Midbrain (tissue), 1 donor: Measurements from ENCODE around the gene SLC28A1.
"Not testable (repeated sequence)": the region's sequence is repeated elsewhere in the genome, so short reads cannot be mapped to it uniquely, and the experiment has no call there.

Experiments
- DNase-seq: peaks from one replicate; lab custom pipeline; 2025; lab: John Stamatoyannopoulos, UW

SLC28A1 gene

GRCh38 chr15:84909782-84910181, 25.3 kb downstream of the SLC28A1 start:
- no peak for DNase-seq

GRCh38 chr15:84910928-84911623, 26.6 kb downstream of the SLC28A1 start:
- DNase-seq: no peak

- DNase-seq: peak; percentile 23
Measured at GRCh38 chr15:84911879-84912660, 27.6 kb downstream of the SLC28A1 start.

GRCh38 chr15:84913360-84913723, 28.9 kb downstream of the SLC28A1 start:
- no peak for DNase-seq

- DNase-seq: no peak
Measured at GRCh38 chr15:84914351-84914750, 29.9 kb downstream of the SLC28A1 start.

GRCh38 chr15:84914909-84915605, 30.6 kb downstream of the SLC28A1 start:
- peak; percentile 2 for DNase-seq

- no peak for DNase-seq
Measured at GRCh38 chr15:84915606-84915958, 31.1 kb downstream of the SLC28A1 start.

GRCh38 chr15:84917452-84917851, 33.0 kb downstream of the SLC28A1 start:
- no peak for DNase-seq

GRCh38 chr15:84919106-84919667, 34.7 kb downstream of the SLC28A1 start:
- DNase-seq: no peak

GRCh38 chr15:84921121-84921520, 36.7 kb downstream of the SLC28A1 start:
- no peak for DNase-seq

GRCh38 chr15:84922530-84922929, 38.1 kb downstream of the SLC28A1 start:
- DNase-seq: no peak

GRCh38 chr15:84924077-84924731, 39.7 kb downstream of the SLC28A1 start:
- DNase-seq: no peak

- not testable (repeated sequence) for DNase-seq
Measured at GRCh38 chr15:84924821-84925569, 40.5 kb downstream of the SLC28A1 start.

- no peak for DNase-seq
Measured at GRCh38 chr15:84925906-84926305, 41.4 kb downstream of the SLC28A1 start.

GRCh38 chr15:84926491-84927230, 42.2 kb downstream of the SLC28A1 start:
- no peak for DNase-seq

GRCh38 chr15:84928843-84929168, 44.3 kb downstream of the SLC28A1 start:
- no peak for DNase-seq

GRCh38 chr15:84929795-84930603, 45.5 kb downstream of the SLC28A1 start:
- DNase-seq: no peak

GRCh38 chr15:84934942-84935729, 50.7 kb downstream of the SLC28A1 start:
- no peak for DNase-seq

GRCh38 chr15:84937144-84937543, 52.7 kb downstream of the SLC28A1 start:
- DNase-seq: no peak
